GM12891 (cell line): ENCODE results near the gene LRP1.

ENCODE experiments used
- DNase-seq: peaks from one replicate; pipeline ENCODE4 v3.0.0; 2011; ENCODE audit warnings: low spot score; ENCODE audit not compliant: insufficient read length
- FAIRE-seq: peaks from 2 replicates; lab custom pipeline; 2011; peaks lifted over from hg19 to GRCh38; lab: Jason Lieb, UNC
- PAX5 ChIP-seq: IDR thresholded peaks from 2 replicates; pipeline ENCODE4 v1.6.1; 2011; ENCODE audit warnings: low read length, moderate library complexity, mild to moderate bottlenecking; ENCODE audit not compliant: insufficient read depth, severe bottlenecking
- POLR2A ChIP-seq: IDR thresholded peaks from 2 replicates; pipeline ENCODE4 v1.6.1; 2011; ENCODE audit warnings: low read depth, low read length, control low read depth
- POLR2AphosphoS5 ChIP-seq: IDR thresholded peaks from 2 replicates; pipeline ENCODE4 v1.6.1; 2011; ENCODE audit warnings: low read depth, low read length, control low read depth
- POU2F2 ChIP-seq: IDR thresholded peaks from 2 replicates; pipeline ENCODE4 v1.6.1; 2011; ENCODE audit warnings: low read depth, mild to moderate bottlenecking, control low read depth, low read length, moderate library complexity
- SPI1 ChIP-seq: IDR thresholded peaks from 2 replicates; pipeline ENCODE4 v1.6.1; 2011; ENCODE audit warnings: low read depth, low read length, control low read depth
- TAF1 ChIP-seq: IDR thresholded peaks from 2 replicates; pipeline ENCODE4 v1.6.1; 2011; ENCODE audit warnings: low read depth, low read length, control low read depth

The LRP1 gene

DNA sequence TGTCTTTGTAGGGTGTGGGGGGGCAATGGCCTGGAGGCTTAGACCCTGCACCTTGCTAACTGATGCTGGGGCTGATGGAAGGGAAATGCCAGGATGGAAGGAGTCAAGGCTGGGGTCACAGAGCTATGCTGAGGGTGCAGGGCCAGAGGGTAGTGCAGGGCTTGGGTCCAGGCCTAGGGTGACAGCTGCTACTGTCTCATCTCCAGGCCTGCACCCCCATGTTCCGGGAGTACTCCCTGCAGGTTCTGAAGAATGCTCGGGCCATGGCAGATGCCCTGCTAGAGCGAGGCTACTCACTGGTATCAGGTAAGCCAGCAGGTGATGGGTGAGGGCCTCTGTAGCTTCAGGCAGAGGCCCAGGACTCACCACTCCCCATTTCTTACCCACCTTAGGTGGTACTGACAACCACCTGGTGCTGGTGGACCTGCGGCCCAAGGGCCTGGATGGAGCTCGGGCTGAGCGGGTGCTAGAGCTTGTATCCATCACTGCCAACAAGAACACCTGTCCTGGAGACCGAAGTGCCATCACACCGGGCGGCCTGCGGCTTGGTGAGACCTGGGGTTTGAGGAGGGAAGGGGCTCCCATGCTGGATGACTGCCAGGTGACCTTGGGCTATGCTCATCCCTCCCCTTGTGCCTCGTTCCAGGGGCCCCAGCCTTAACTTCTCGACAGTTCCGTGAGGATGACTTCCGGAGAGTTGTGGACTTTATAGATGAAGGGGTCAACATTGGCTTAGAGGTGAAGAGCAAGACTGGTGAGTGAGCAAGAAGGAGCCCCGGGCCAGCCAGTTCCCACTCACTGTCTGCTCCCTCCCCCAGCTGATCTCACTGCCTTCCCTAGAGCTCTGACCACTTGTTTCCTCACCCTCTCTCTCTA, 105.3 kb downstream of the LRP1 start:
- DNase-seq (no peak), FAIRE-seq (no peak)
- TF ChIP-seq POU2F2 (no peak), SPI1 (no peak), TAF1 (no peak), POLR2AphosphoS5 (no peak), PAX5 (no peak), POLR2A (no peak)

DNA sequence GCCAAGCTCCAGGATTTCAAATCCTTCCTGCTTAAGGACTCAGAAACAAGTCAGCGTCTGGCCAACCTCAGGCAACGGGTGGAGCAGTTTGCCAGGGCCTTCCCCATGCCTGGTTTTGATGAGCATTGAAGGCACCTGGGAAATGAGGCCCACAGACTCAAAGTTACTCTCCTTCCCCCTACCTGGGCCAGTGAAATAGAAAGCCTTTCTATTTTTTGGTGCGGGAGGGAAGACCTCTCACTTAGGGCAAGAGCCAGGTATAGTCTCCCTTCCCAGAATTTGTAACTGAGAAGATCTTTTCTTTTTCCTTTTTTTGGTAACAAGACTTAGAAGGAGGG, 105.9 kb downstream of the LRP1 start:
- FAIRE-seq, result no peak
- TF ChIP-seq POLR2A (no peak), POU2F2 (no peak), POLR2AphosphoS5 (no peak), PAX5 (no peak), SPI1 (no peak), TAF1 (no peak)
- DNase-seq, result no peak

DNA sequence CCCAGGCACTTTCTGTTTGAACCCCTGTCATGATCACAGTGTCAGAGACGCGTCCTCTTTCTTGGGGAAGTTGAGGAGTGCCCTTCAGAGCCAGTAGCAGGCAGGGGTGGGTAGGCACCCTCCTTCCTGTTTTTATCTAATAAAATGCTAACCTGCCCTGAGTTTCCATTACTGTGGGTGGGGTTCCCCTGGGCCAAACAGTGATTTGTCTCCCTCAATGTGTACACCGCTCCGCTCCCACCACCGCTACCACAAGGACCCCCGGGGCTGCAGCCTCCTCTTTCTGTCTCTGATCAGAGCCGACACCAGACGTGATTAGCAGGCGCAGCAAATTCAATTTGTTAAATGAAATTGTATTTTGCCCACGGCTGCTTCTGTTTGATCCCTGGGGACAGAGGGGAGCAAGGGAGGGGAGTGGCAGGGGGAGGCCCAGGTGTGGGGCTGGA, 106.3 kb downstream of the LRP1 start:
- FAIRE-seq (no peak), DNase-seq (no peak)
- TF ChIP-seq POLR2AphosphoS5, result no peak
- no peak for TF ChIP-seq TAF1
- no peak for TF ChIP-seq PAX5
- TF ChIP-seq SPI1, result no peak

GRCh38 chr12:57235017-57235727, 106.9 kb downstream of the LRP1 start:
- FAIRE-seq (no peak), DNase-seq (no peak)
- TF ChIP-seq POLR2A (peak; percentile 41; the same call in 1 of the 2 replicates), SPI1 (no peak), POLR2AphosphoS5 (peak; percentile 35; the same call in 1 of the 2 replicates), TAF1 (no peak)

- FAIRE-seq (no peak), DNase-seq (no peak)
- no peak for TF ChIP-seq SPI1
- TF ChIP-seq TAF1, result no peak
- no peak for TF ChIP-seq POLR2A
- no peak for TF ChIP-seq PAX5
- TF ChIP-seq POU2F2, result no peak
- TF ChIP-seq POLR2AphosphoS5, result no peak
Measured at GRCh38 chr12:57235728-57236131, 107.4 kb downstream of the LRP1 start.

- no peak for DNase-seq
- FAIRE-seq, result no peak
- no peak for TF ChIP-seq POU2F2
- peak; percentile 10; the same call in 1 of the 2 replicates for TF ChIP-seq SPI1
- TF ChIP-seq POLR2A, result peak; percentile 13; the same call in 1 of the 2 replicates
- TF ChIP-seq TAF1, result no peak
Measured at GRCh38 chr12:57236201-57236924, 108.1 kb downstream of the LRP1 start.

- FAIRE-seq (peak; percentile 16), DNase-seq (no peak)
- TF ChIP-seq PAX5 (no peak), POLR2A (no peak), POU2F2 (no peak), TAF1 (no peak), POLR2AphosphoS5 (no peak; the same call in 1 of the 2 replicates)
Measured at GRCh38 chr12:57236925-57237595, 108.8 kb downstream of the LRP1 start.

DNA sequence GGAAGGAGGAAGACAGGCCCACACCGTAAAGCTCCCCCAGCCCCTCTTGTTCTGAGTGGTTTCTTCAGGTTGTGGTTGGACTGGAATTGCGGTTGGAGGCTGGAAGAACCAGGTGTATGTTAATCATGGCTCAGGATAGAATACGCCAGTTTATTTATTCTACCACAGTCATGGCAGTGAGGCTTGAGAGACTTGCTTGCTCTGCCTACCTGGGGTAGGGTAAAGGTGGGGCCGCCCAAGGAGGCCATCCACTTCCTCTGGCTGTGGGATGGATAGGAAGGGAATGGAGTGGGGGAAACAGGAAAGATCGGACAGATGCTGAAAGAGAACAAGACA, 109.3 kb downstream of the LRP1 start:
- DNase-seq (no peak), FAIRE-seq (no peak)
- no peak for TF ChIP-seq TAF1
- TF ChIP-seq POLR2A, result no peak
- TF ChIP-seq PAX5, result no peak
- no peak for TF ChIP-seq SPI1
- TF ChIP-seq POLR2AphosphoS5, result no peak
- no peak for TF ChIP-seq POU2F2

- TF ChIP-seq TAF1, result no peak
- no peak for TF ChIP-seq PAX5
- TF ChIP-seq POLR2AphosphoS5, result no peak
- TF ChIP-seq POLR2A, result no peak
- TF ChIP-seq SPI1, result no peak
- TF ChIP-seq POU2F2, result no peak
- FAIRE-seq (no peak), DNase-seq (no peak)
Measured at GRCh38 chr12:57237932-57238853, 109.9 kb downstream of the LRP1 start.
